Measurements from ENCODE around the gene BMF. TPM values are rescaled to one million over a fixed set of nuclear protein-coding genes. Genes with fewer than 3 reads are reported as not detected.

Gene BMF
- total and polyA plus RNA-seq, 2 experiments from 2014 or later, result 0.40 to 1.1 TPM

GRCh38 chr15:40100947-40101905 is 7.5 kb downstream of the BMF start:
- Histone ChIP-seq H3K9ac (no peak overlapping the region), H3K27ac (no peak overlapping the region), H3K36me3 (ENCODE audit: low read depth) (no peaks in the 10 kb centered on the region), H2AFZ (no peak overlapping the region), H3K27me3 (replicated peaks; ENCODE audit: insufficient read depth) (no peaks in the 10 kb centered on the region), H4K20me1 (ENCODE audit: insufficient read depth) (no peaks in the 10 kb centered on the region), H3K4me1 (ENCODE audit: insufficient read depth) (peaks cover 38% of the 10 kb centered on the region), H3K9me3 (ENCODE audit: low read depth) (no peaks in the 10 kb centered on the region), H3K4me2 (ENCODE audit: unreplicated experiment) (no peak overlapping the region), H3K4me3 (no peak overlapping the region), H3F3A (ENCODE audit: insufficient read depth) (peaks cover 43% of the 10 kb centered on the region), H3K79me2 (ENCODE audit: insufficient read depth) (no peaks in the 10 kb centered on the region), H3K9me2 (ENCODE audit: insufficient read depth) (no peaks in the 10 kb centered on the region)
- DNase-seq, result no peak
- 70 to 74% methylated on average over 6 of the region's 6 CpGs for WGBS, 2 experiments (ENCODE audit: low coverage in 1 of 2, low lambda C conversion rate in 2 of 2, missing lambda C conversion rate in 2 of 2)
- TF ChIP-seq EZH2 (IDR thresholded peaks at IDR 0.05; ENCODE audit: insufficient read depth, poor library complexity, severe bottlenecking) (no peak), EZH2phosphoT487 (IDR thresholded peaks at IDR 0.05; ENCODE audit: insufficient read depth, low read depth) (no peak)
- in situ Hi-C loops (cut with MboI), result no loop called here

GRCh38 chr15:40100123-40100946 is 8.3 kb downstream of the BMF start:
- H3K27me3 ChIP-seq (replicated peaks; ENCODE audit: insufficient read depth), result no peaks in the 10 kb centered on the region
- H3K27ac ChIP-seq, result peak overlapping the region; percentile 90; the same call in 1 of the 2 replicates
- no peaks in the 10 kb centered on the region for H3K36me3 ChIP-seq (ENCODE audit: low read depth)
- peaks cover 38% of the 10 kb centered on the region for H3K4me1 ChIP-seq (ENCODE audit: insufficient read depth)
- no peak overlapping the region for H3K4me2 ChIP-seq (ENCODE audit: unreplicated experiment)
- 83 to 86% methylated on average over 13 of the region's 13 CpGs for WGBS, 2 experiments (ENCODE audit: low coverage in 1 of 2, low lambda C conversion rate in 2 of 2, missing lambda C conversion rate in 2 of 2)
- 0 out of 2 replicates have a peak overlapping the region, but pooled peaks have one; percentile 78 for H3K9ac ChIP-seq
- no peak overlapping the region for H2AFZ ChIP-seq
- in situ Hi-C loops (cut with MboI), result no loop called here
- no peaks in the 10 kb centered on the region for H4K20me1 ChIP-seq (ENCODE audit: insufficient read depth)
- H3F3A ChIP-seq (ENCODE audit: insufficient read depth), result peaks cover 43% of the 10 kb centered on the region
- TF ChIP-seq EZH2 (IDR thresholded peaks at IDR 0.05; ENCODE audit: insufficient read depth, poor library complexity, severe bottlenecking) (no peak), EZH2phosphoT487 (IDR thresholded peaks at IDR 0.05; ENCODE audit: insufficient read depth, low read depth) (no peak)
- no peaks in the 10 kb centered on the region for H3K9me3 ChIP-seq (ENCODE audit: low read depth)
- DNase-seq, result no peak
- no peaks in the 10 kb centered on the region for H3K9me2 ChIP-seq (ENCODE audit: insufficient read depth)
- H3K4me3 ChIP-seq, result no peak overlapping the region
- H3K79me2 ChIP-seq (ENCODE audit: insufficient read depth), result no peaks in the 10 kb centered on the region

- Histone ChIP-seq H2AFZ (peak overlapping the region; percentile 67), H3K4me3 (peak overlapping the region; percentile 51), H3K27me3 (replicated peaks; ENCODE audit: insufficient read depth) (no peaks in the 10 kb centered on the region), H4K20me1 (ENCODE audit: insufficient read depth) (no peaks in the 10 kb centered on the region), H3K4me1 (ENCODE audit: insufficient read depth) (peaks cover 38% of the 10 kb centered on the region), H3K4me2 (ENCODE audit: unreplicated experiment) (peak overlapping the region; percentile 77), H3F3A (ENCODE audit: insufficient read depth) (peaks cover 33% of the 10 kb centered on the region), H3K9ac (peak overlapping the region; percentile 78), H3K79me2 (ENCODE audit: insufficient read depth) (no peaks in the 10 kb centered on the region), H3K9me2 (ENCODE audit: insufficient read depth) (no peaks in the 10 kb centered on the region), H3K9me3 (ENCODE audit: low read depth) (no peaks in the 10 kb centered on the region), H3K36me3 (ENCODE audit: low read depth) (no peaks in the 10 kb centered on the region), H3K27ac (peak overlapping the region; percentile 90)
- in situ Hi-C loops (cut with MboI), result no loop called here
- TF ChIP-seq EZH2phosphoT487 (IDR thresholded peaks at IDR 0.05; ENCODE audit: insufficient read depth, low read depth), result no peak
- no peak for TF ChIP-seq EZH2 (IDR thresholded peaks at IDR 0.05; ENCODE audit: insufficient read depth, poor library complexity, severe bottlenecking)
- WGBS, 2 experiments (ENCODE audit: low coverage in 1 of 2, low lambda C conversion rate in 2 of 2, missing lambda C conversion rate in 2 of 2), result 1 to 2% methylated on average over 12 of the region's 12 CpGs
- peak; percentile 96 for DNase-seq
Observed at GRCh38 chr15:40098489-40099261, 10.0 kb downstream of the BMF start.
